GM12878 (cell line): ENCODE data around the gene C15orf61. TPM values are rescaled to one million over a fixed set of nuclear protein-coding genes. Genes with fewer than 3 reads are reported as not detected.

Experiments
- ATAC-seq: fragments of 200-7000 bp; cut with Tn5 transposase; 3 replicates; pipeline ENCODE4 v1.9.1; 2020; ENCODE audit warnings: mild to moderate bottlenecking, moderate library complexity
- BruUV-seq: library from RNA; stranded (reverse); fragments of 400-500 nt; replicated peaks from 2 replicates; lab custom pipeline; 2021; lab: Mats Ljungman, UMichigan
- CTCF ChIA-PET: fragments of 300-600 bp; sonication (Branson Sonifier 250); formaldehyde crosslinking; extraction: SDS; loops from one replicate; lab custom pipeline; 2021; ENCODE audit warnings: inconsistent platforms; lab: Yijun Ruan, JAX
- POLR2A ChIA-PET: fragments of 350-600 bp; formaldehyde crosslinking; extraction: SDS; loops from one replicate; lab custom pipeline; 2021; ENCODE audit warnings: inconsistent platforms; lab: Charles Lee
- RAD21 ChIA-PET: fragments of 300-600 bp; sonication (Branson Sonifier 250); formaldehyde crosslinking; loops from one replicate; lab custom pipeline; 2023; ENCODE audit warnings: antibody characterized with exemption; ENCODE audit not compliant: unreplicated experiment; lab: Charles Lee
- SMC1A ChIA-PET: fragments of 300-600 bp; sonication (Branson Sonifier 250); formaldehyde crosslinking; loops from one replicate; lab custom pipeline; 2023; ENCODE audit not compliant: unreplicated experiment, uncharacterized antibody; lab: Charles Lee
- DNase-seq: peaks from one replicate; pipeline ENCODE4 v3.0.0-alpha.2; 2011; ENCODE audit warnings: low read depth, low spot score
- FAIRE-seq: peaks from 3 replicates; lab custom pipeline; 2011; peaks lifted over from hg19 to GRCh38; lab: Jason Lieb, UNC
- H2AFZ ChIP-seq: 2 replicates; pipeline ENCODE4 v1.6.0; 2011; ENCODE audit warnings: low read depth, low read length, control low read depth; ENCODE audit not compliant: control insufficient read depth
- H3K27ac ChIP-seq: 2 replicates; pipeline ENCODE4 v1.5.1; 2011; ENCODE audit warnings: control low read depth; ENCODE audit not compliant: control insufficient read depth, insufficient read depth
- H3K27me3 ChIP-seq, 2 experiments: replicated peaks in 1 of 2; 2 replicates each; pipeline versions ENCODE4 v1.6.0 to v1.6.1; 2011; ENCODE audit warnings: low read length in 1 of 2; ENCODE audit not compliant: control insufficient read depth in 2 of 2, insufficient read depth in 2 of 2
- H3K36me3 ChIP-seq, 2 experiments: 2 replicates each; pipeline ENCODE4 v1.5.1; 2011; ENCODE audit warnings: low read length in 1 of 2; ENCODE audit not compliant: control insufficient read depth in 2 of 2, insufficient read depth in 2 of 2
- H3K4me1 ChIP-seq: 2 replicates; pipeline ENCODE4 v1.6.1; 2011; ENCODE audit warnings: mild to moderate bottlenecking, low read length, moderate library complexity, mixed read lengths; ENCODE audit not compliant: control insufficient read depth, insufficient read depth
- H3K4me2 ChIP-seq: 2 replicates; pipeline ENCODE4 v1.6.0; 2011; ENCODE audit warnings: control low read depth; ENCODE audit not compliant: control insufficient read depth, insufficient read depth
- H3K4me3 ChIP-seq: fragments of 200-600 bp; sonication (generic); 2 replicates; pipeline ENCODE4 v1.5.1; 2016
- H3K79me2 ChIP-seq: 2 replicates; pipeline ENCODE4 v1.6.0; 2011; ENCODE audit warnings: low read length; ENCODE audit not compliant: control insufficient read depth, insufficient read depth
- H3K9ac ChIP-seq: 2 replicates; pipeline ENCODE4 v1.8.0; 2011; ENCODE audit warnings: low read length, control low read depth, mixed read lengths; ENCODE audit not compliant: control insufficient read depth, insufficient read depth
- H3K9me3 ChIP-seq: replicated peaks from 3 replicates; pipeline ENCODE4 v1.5.1; 2011; ENCODE audit warnings: mild to moderate bottlenecking, low read length; ENCODE audit not compliant: control insufficient read depth, insufficient read depth
- H4K20me1 ChIP-seq: 2 replicates; pipeline ENCODE4 v1.6.0; 2011; ENCODE audit not compliant: control insufficient read depth, insufficient read depth
- ETV6 ChIP-seq, 2 experiments: fragments of 450-650 bp in 1 of 2; IDR thresholded peaks in 1 of 2; conservative IDR thresholded peaks in 1 of 2; 2 replicates each; pipeline ENCODE4 v1.6.1; 2014; ENCODE audit warnings: antibody characterized with exemption in 1 of 2, borderline replicate concordance in 1 of 2, low read depth in 1 of 2, mild to moderate bottlenecking in 1 of 2, moderate library complexity in 1 of 2
- POLR2A ChIP-seq: IDR thresholded peaks from 2 replicates; pipeline ENCODE4 v1.6.1; 2011; ENCODE audit warnings: low read depth, mild to moderate bottlenecking, low read length
- RAD21 ChIP-seq: IDR thresholded peaks from 2 replicates; pipeline ENCODE4 v1.6.1; 2011; ENCODE audit warnings: mild to moderate bottlenecking, low read depth, low read length, moderate library complexity; ENCODE audit not compliant: insufficient read depth
- ZZZ3 ChIP-seq: IDR thresholded peaks from 2 replicates; pipeline ENCODE4 v1.6.1; 2011; ENCODE audit warnings: low read depth; ENCODE audit not compliant: control insufficient read depth, insufficient read length
- WGBS: methylation state at CpG from one replicate; pipeline ENCODE4 v1.1.6; 2016; ENCODE audit warnings: low lambda C conversion rate; ENCODE audit not compliant: insufficient replicate concordance, insufficient coverage; ENCODE audit errors: missing lambda C conversion rate; 5-methylcytosine and 5-hydroxymethylcytosine counted together
- in situ Hi-C: fragments of 300-500 bp; cut with MboI; formaldehyde crosslinking; loops from 9 replicates; pipeline ENCODE4 v1.14.3; 2018; ENCODE audit warnings: mixed read lengths
- intact Hi-C: fragments of 100-400 bp; cut with micrococcal nuclease; formaldehyde crosslinking; loops from one replicate; pipeline ENCODE4 v1.14.2; 2022; ENCODE audit not compliant: unreplicated experiment
- polyA plus RNA-seq, 11 experiments: library from polyadenylated mRNA; depleted of rRNA in 4 of 11; unstranded in 6 of 11; stranded (reverse) in 5 of 11; fragments of >200 nt; fragmentation: Nextera tagmentation in 4 of 11; fragmentation: Illumina TruSeq in 1 of 11; extraction: Ambion mirVana in 4 of 11; extraction: Trizol in 1 of 11; gene quantifications; 1 replicate in 1 of 11; 2 replicates in 10 of 11; pipeline versions ENCODE4 v1.2.1 to v1.2.3, GENCODE V29; 2011 to 2016; ENCODE audit warnings: inconsistent platforms in 2 of 11, missing spikeins in 2 of 11, low read depth in 1 of 11
- total RNA-seq, 4 experiments: library from RNA; depleted of rRNA in 3 of 4; stranded (reverse); fragments of >200 nt in 3 of 4; fragmentation: Illumina TruSeq in 1 of 4; extraction: Trizol in 1 of 4; gene quantifications; 2 replicates each; pipeline versions ENCODE4 v1.2.1 to v1.2.3, GENCODE V29; 2013 to 2021
- TF ChIP-seq, protein P1 (sequence below): IDR thresholded peaks from 2 replicates; pipeline ENCODE4 v1.6.1; 2011; ENCODE audit warnings: low read depth, mild to moderate bottlenecking, low read length, moderate library complexity, borderline replicate concordance; ENCODE audit errors: extremely low read depth

Gene C15orf61
- total and polyA plus RNA-seq, 10 of the 15 experiments (the other 5 are each of a cell fraction or from before 2014, with no cell fraction given) = 1.4 to 8.7 (median 4.3) TPM

- no peak for FAIRE-seq
- no peak overlapping the region for H3K4me3 ChIP-seq
- H3K9me3 ChIP-seq = peaks cover 4% of the 10 kb centered on the region; the same call in 2 of the 3 replicates
- H3K9ac ChIP-seq = no peak overlapping the region
- ATAC-seq = no peak
- SMC1A ChIA-PET = interaction anchor here (1.0 to 5.7 kb wide), 5 partner anchors 8 to 63 kb away, joined by 6 to 21 read pairs (median 12); partner anchors contain the start of gene C15orf61
- H3K79me2 ChIP-seq = peaks cover 2% of the 10 kb centered on the region; the same call in 1 of the 2 replicates
- no peaks in the 10 kb centered on the region for H4K20me1 ChIP-seq
- in situ Hi-C loops (no loop called here), intact Hi-C loops (no loop called here)
- POLR2A ChIA-PET = no interaction called here
- no peak overlapping the region for H2AFZ ChIP-seq
- CTCF ChIA-PET = interaction anchor here (0.7 kb wide), 1 partner anchor 57 kb away, joined by 3 read pairs; no protein-coding TSS in a partner anchor
- TF ChIP-seq, protein P1, sequence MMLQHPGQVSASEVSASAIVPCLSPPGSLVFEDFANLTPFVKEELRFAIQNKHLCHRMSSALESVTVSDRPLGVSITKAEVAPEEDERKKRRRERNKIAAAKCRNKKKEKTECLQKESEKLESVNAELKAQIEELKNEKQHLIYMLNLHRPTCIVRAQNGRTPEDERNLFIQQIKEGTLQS = no peak
- H3K27me3 ChIP-seq = no peaks in the 10 kb centered on the region
- no peak overlapping the region for H3K27ac ChIP-seq
- RAD21 ChIA-PET = interaction anchor here (1.2 to 1.3 kb wide), 3 partner anchors 10 to 48 kb away, joined by 3 read pairs; no protein-coding TSS in a partner anchor
- no peak for DNase-seq
- no peaks in the 10 kb centered on the region for H3K36me3 ChIP-seq
- H3K4me2 ChIP-seq = no peak overlapping the region
- 99% methylated on average over 4 of the region's 4 CpGs for WGBS
- H3K4me1 ChIP-seq = peaks cover 22% of the 10 kb centered on the region
- BruUV-seq = no TSS peak
Measured at GRCh38 chr15:67558502-67558901, 37.6 kb downstream of the C15orf61 start.

- H3K9ac ChIP-seq = no peak overlapping the region
- 100% methylated on average over 1 of the region's 1 CpG for WGBS
- no peaks in the 10 kb centered on the region for H3K27me3 ChIP-seq
- no peak overlapping the region for H3K27ac ChIP-seq
- SMC1A ChIA-PET = interaction anchor here (0.6 to 5.7 kb wide), 5 partner anchors 9 to 216 kb away, joined by 3 to 21 read pairs (median 4); no protein-coding TSS in a partner anchor
- ATAC-seq (no peak), DNase-seq (no peak), FAIRE-seq (no peak)
- intact Hi-C loops = no loop called here
- TF ChIP-seq POLR2A = no peak
- no peak for TF ChIP-seq ETV6 (conservative IDR thresholded peaks at IDR 0.05 in 1 of 2, IDR thresholded peaks at IDR 0.05 in 1 of 2; ENCODE audit: borderline replicate concordance in 1 of 2, low read depth in 1 of 2)
- no peak for TF ChIP-seq RAD21
- TF ChIP-seq ZZZ3 = no peak
- no peaks in the 10 kb centered on the region for H4K20me1 ChIP-seq
- in situ Hi-C loops = no loop called here
- no peak overlapping the region for H3K4me2 ChIP-seq
- POLR2A ChIA-PET = no interaction called here
- H3K4me3 ChIP-seq = no peak overlapping the region
- RAD21 ChIA-PET = interaction anchor here (1.2 to 1.3 kb wide), 2 partner anchors 35 to 49 kb away, joined by 3 read pairs; no protein-coding TSS in a partner anchor
- H2AFZ ChIP-seq = no peak overlapping the region
- no TSS peak for BruUV-seq
- CTCF ChIA-PET = interaction anchor here (0.7 kb wide), 1 partner anchor 58 kb away, joined by 3 read pairs; no protein-coding TSS in a partner anchor
- H3K36me3 ChIP-seq = no peaks in the 10 kb centered on the region
- peaks cover 4% of the 10 kb centered on the region; the same call in 2 of the 3 replicates for H3K9me3 ChIP-seq
- H3K4me1 ChIP-seq = peaks cover 28% of the 10 kb centered on the region
- peaks cover 2% of the 10 kb centered on the region; the same call in 1 of the 2 replicates for H3K79me2 ChIP-seq
Measured at GRCh38 chr15:67559158-67559557, 38.2 kb downstream of the C15orf61 start.
